ENCODE results near the gene FLYWCH1.

DNA sequence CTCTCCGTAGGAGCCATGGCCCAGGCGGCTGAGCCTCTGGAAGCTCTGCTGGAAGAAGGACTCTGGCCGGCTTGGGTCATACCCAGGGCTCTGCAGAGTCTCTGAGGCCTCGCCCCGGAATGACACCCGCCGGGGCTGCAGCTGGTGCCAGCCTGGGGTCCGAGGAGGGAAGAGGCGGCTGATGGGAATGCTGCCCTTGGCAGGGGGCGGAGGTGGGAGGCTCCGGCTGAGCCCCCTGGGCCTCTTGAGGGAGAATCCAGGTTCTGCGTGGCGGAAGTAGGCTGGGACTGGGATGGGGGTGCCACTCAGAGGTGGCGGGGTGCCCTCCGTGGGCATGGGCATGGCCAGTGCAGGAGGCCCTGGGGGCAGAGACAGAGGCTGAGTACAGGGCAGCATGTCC lies 64.9 kb downstream of the FLYWCH1 start:
- TF ChIP-seq, protein P1, sequence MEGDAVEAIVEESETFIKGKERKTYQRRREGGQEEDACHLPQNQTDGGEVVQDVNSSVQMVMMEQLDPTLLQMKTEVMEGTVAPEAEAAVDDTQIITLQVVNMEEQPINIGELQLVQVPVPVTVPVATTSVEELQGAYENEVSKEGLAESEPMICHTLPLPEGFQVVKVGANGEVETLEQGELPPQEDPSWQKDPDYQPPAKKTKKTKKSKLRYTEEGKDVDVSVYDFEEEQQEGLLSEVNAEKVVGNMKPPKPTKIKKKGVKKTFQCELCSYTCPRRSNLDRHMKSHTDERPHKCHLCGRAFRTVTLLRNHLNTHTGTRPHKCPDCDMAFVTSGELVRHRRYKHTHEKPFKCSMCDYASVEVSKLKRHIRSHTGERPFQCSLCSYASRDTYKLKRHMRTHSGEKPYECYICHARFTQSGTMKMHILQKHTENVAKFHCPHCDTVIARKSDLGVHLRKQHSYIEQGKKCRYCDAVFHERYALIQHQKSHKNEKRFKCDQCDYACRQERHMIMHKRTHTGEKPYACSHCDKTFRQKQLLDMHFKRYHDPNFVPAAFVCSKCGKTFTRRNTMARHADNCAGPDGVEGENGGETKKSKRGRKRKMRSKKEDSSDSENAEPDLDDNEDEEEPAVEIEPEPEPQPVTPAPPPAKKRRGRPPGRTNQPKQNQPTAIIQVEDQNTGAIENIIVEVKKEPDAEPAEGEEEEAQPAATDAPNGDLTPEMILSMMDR (IDR thresholded peaks at IDR 0.05): no peak
- TF ChIP-seq POLR2A (IDR thresholded peaks at IDR 0.05): no peak
